ENCODE data around the gene PHACTR2.

The PHACTR2 gene

GRCh38 chr6:143773506-143774150 is 95.9 kb downstream of the PHACTR2 start:
- no peak for TF ChIP-seq CREB1 (IDR thresholded peaks at IDR 0.05; ENCODE audit: low read depth)
- no peak for TF ChIP-seq TEAD4 (IDR thresholded peaks at IDR 0.05)
- TF ChIP-seq USF1 (IDR thresholded peaks at IDR 0.05) = no peak
- TF ChIP-seq CEBPB (IDR thresholded peaks at IDR 0.05) = no peak
- TF ChIP-seq TAF1 (IDR thresholded peaks at IDR 0.05; ENCODE audit: low read depth) = no peak
- TF ChIP-seq RAD21 (IDR thresholded peaks at IDR 0.05; ENCODE audit: low read depth) = no peak
- TF ChIP-seq, protein P1, sequence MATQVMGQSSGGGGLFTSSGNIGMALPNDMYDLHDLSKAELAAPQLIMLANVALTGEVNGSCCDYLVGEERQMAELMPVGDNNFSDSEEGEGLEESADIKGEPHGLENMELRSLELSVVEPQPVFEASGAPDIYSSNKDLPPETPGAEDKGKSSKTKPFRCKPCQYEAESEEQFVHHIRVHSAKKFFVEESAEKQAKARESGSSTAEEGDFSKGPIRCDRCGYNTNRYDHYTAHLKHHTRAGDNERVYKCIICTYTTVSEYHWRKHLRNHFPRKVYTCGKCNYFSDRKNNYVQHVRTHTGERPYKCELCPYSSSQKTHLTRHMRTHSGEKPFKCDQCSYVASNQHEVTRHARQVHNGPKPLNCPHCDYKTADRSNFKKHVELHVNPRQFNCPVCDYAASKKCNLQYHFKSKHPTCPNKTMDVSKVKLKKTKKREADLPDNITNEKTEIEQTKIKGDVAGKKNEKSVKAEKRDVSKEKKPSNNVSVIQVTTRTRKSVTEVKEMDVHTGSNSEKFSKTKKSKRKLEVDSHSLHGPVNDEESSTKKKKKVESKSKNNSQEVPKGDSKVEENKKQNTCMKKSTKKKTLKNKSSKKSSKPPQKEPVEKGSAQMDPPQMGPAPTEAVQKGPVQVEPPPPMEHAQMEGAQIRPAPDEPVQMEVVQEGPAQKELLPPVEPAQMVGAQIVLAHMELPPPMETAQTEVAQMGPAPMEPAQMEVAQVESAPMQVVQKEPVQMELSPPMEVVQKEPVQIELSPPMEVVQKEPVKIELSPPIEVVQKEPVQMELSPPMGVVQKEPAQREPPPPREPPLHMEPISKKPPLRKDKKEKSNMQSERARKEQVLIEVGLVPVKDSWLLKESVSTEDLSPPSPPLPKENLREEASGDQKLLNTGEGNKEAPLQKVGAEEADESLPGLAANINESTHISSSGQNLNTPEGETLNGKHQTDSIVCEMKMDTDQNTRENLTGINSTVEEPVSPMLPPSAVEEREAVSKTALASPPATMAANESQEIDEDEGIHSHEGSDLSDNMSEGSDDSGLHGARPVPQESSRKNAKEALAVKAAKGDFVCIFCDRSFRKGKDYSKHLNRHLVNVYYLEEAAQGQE (IDR thresholded peaks at IDR 0.05; ENCODE audit: low read depth) = no peak
- TF ChIP-seq TCF12 (IDR thresholded peaks at IDR 0.05; ENCODE audit: low read depth) = no peak
- TF ChIP-seq NFIC (IDR thresholded peaks at IDR 0.05) = no peak
- TF ChIP-seq YY1 (IDR thresholded peaks at IDR 0.05; ENCODE audit: low read depth) = no peak
- no peak for TF ChIP-seq EP300 (IDR thresholded peaks at IDR 0.05; ENCODE audit: borderline replicate concordance)
- TF ChIP-seq FOXM1 (IDR thresholded peaks at IDR 0.05; ENCODE audit: borderline replicate concordance, low read depth) = no peak
- TF ChIP-seq MAX (IDR thresholded peaks at IDR 0.05) = no peak
- TF ChIP-seq ZBTB7A (IDR thresholded peaks at IDR 0.05; ENCODE audit: low read depth) = no peak
- no peak for TF ChIP-seq EGR1 (IDR thresholded peaks at IDR 0.05)

DNA sequence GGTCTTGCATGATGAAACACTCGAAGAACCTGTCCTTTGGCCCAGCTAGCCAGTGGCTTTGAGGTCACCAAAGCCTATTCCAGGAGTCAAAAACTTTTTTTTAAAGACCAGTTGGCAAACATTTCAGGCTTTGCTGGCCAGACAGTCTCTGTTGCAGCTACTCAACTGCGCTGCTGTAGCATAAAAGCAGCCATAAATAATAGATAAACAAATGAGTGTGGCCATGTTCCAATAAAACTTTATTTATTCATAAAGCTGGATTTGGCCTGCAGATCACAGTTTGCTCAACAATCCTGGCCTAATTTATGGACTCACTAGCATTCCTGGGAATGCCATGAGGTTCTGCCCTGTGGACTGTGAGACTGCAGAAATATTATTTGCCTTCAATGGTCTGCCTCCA is 96.6 kb downstream of the PHACTR2 start:
- TF ChIP-seq CREB1 (IDR thresholded peaks at IDR 0.05; ENCODE audit: low read depth) = no peak
- TF ChIP-seq TAF1 (IDR thresholded peaks at IDR 0.05; ENCODE audit: low read depth) = no peak
- TF ChIP-seq CEBPB (IDR thresholded peaks at IDR 0.05) = no peak
- no peak for TF ChIP-seq TCF12 (IDR thresholded peaks at IDR 0.05; ENCODE audit: low read depth)
- no peak for TF ChIP-seq NFIC (IDR thresholded peaks at IDR 0.05)
- TF ChIP-seq MAX (IDR thresholded peaks at IDR 0.05) = no peak
- TF ChIP-seq YY1 (IDR thresholded peaks at IDR 0.05; ENCODE audit: low read depth) = no peak
- no peak for TF ChIP-seq TEAD4 (IDR thresholded peaks at IDR 0.05)
- no peak for TF ChIP-seq USF1 (IDR thresholded peaks at IDR 0.05)
- TF ChIP-seq ZBTB7A (IDR thresholded peaks at IDR 0.05; ENCODE audit: low read depth) = no peak
- TF ChIP-seq EGR1 (IDR thresholded peaks at IDR 0.05) = no peak
- no peak for TF ChIP-seq RAD21 (IDR thresholded peaks at IDR 0.05; ENCODE audit: low read depth)
- no peak for TF ChIP-seq FOXM1 (IDR thresholded peaks at IDR 0.05; ENCODE audit: borderline replicate concordance, low read depth)
- TF ChIP-seq EP300 (IDR thresholded peaks at IDR 0.05; ENCODE audit: borderline replicate concordance) = no peak

GRCh38 chr6:143775336-143775735 is 97.6 kb downstream of the PHACTR2 start:
- TF ChIP-seq TCF12 (IDR thresholded peaks at IDR 0.05; ENCODE audit: low read depth) (no peak), MAX (IDR thresholded peaks at IDR 0.05) (no peak), RAD21 (IDR thresholded peaks at IDR 0.05; ENCODE audit: low read depth) (no peak), USF1 (IDR thresholded peaks at IDR 0.05) (no peak), CEBPB (IDR thresholded peaks at IDR 0.05) (no peak), ZBTB7A (IDR thresholded peaks at IDR 0.05; ENCODE audit: low read depth) (no peak), TAF1 (IDR thresholded peaks at IDR 0.05; ENCODE audit: low read depth) (no peak), TEAD4 (IDR thresholded peaks at IDR 0.05) (no peak), NFIC (IDR thresholded peaks at IDR 0.05) (no peak), CREB1 (IDR thresholded peaks at IDR 0.05; ENCODE audit: low read depth) (no peak), YY1 (IDR thresholded peaks at IDR 0.05; ENCODE audit: low read depth) (no peak)
- TF ChIP-seq, protein P1 (IDR thresholded peaks at IDR 0.05; ENCODE audit: low read depth) = no peak

DNA sequence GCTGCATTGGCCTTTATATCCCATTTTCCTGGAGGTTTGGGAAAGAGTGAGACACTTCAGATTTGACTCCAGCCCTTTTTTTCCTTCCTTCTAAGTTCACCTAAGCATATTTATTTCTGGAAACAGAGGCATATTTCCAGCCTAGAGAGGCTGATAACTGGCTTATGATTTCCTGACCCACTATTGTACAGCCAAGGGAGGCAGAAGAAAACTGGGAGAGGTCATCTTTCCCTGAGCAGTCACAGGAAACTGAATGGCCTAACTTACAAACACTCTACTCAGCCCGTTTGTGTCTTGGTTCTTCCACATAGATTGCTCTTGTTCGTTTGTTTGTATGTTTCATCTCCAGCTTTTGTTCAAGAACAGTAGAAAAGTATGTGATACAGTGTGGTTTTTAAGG is 101.2 kb downstream of the PHACTR2 start:
- TF ChIP-seq CREB1 (IDR thresholded peaks at IDR 0.05; ENCODE audit: low read depth) (no peak), YY1 (IDR thresholded peaks at IDR 0.05; ENCODE audit: low read depth) (no peak), USF1 (IDR thresholded peaks at IDR 0.05) (no peak), EP300 (IDR thresholded peaks at IDR 0.05; ENCODE audit: borderline replicate concordance) (no peak), MAX (IDR thresholded peaks at IDR 0.05) (no peak), ZBTB7A (IDR thresholded peaks at IDR 0.05; ENCODE audit: low read depth) (no peak), TAF1 (IDR thresholded peaks at IDR 0.05; ENCODE audit: low read depth) (no peak), TEAD4 (IDR thresholded peaks at IDR 0.05) (no peak), CEBPB (IDR thresholded peaks at IDR 0.05) (no peak), FOXM1 (IDR thresholded peaks at IDR 0.05; ENCODE audit: borderline replicate concordance, low read depth) (no peak), EGR1 (IDR thresholded peaks at IDR 0.05) (no peak), RAD21 (IDR thresholded peaks at IDR 0.05; ENCODE audit: low read depth) (no peak), NFIC (IDR thresholded peaks at IDR 0.05) (no peak)
- TF ChIP-seq, protein P1 (IDR thresholded peaks at IDR 0.05; ENCODE audit: low read depth) = no peak

Measured in Ishikawa (cell line).